Ovary (tissue), 9 donors: ENCODE data around the gene SDCCAG8. TPM values are rescaled to one million over a fixed set of nuclear protein-coding genes. Genes with fewer than 3 reads are reported as not detected.

Source experiments
- DNase-seq, 5 donors: peaks; one replicate each; pipeline ENCODE4 v3.0.0-alpha.2; 2019 to 2020
- H3K27ac ChIP-seq, 2 donors: fragments of 200-600 bp; one replicate each; pipeline versions ENCODE4 v1.5.1 to v1.8.0; 2019 to 2022
- H3K27me3 ChIP-seq: fragments of 200-600 bp; one replicate; pipeline ENCODE4 v1.8.0; 2022
- H3K36me3 ChIP-seq: fragments of 200-600 bp; sonication (generic); one replicate; pipeline ENCODE4 v1.5.1; 2019
- H3K4me1 ChIP-seq: one replicate; pipeline ENCODE4 v1.8.1; 2013; ENCODE audit warnings: mild to moderate bottlenecking, moderate library complexity; ENCODE audit not compliant: insufficient read depth
- H3K4me3 ChIP-seq: fragments of 200-600 bp; sonication (generic); one replicate; pipeline ENCODE4 v1.5.1; 2017
- H3K9me3 ChIP-seq, 2 donors: fragments of 200-600 bp in 1 of 2; sonication (generic) in 1 of 2; one replicate each; pipeline versions ENCODE4 v1.5.1 to v1.8.1; 2013 to 2019; ENCODE audit warnings: mild to moderate bottlenecking in 1 of 2, moderate library complexity in 1 of 2
- EP300 ChIP-seq: sonication (generic); formaldehyde crosslinking; IDR thresholded peaks from one replicate; pipeline ENCODE4 v1.6.1; 2017; ENCODE audit warnings: antibody characterized with exemption
- POLR2A ChIP-seq: fragments of 450-650 bp; IDR thresholded peaks from one replicate; pipeline ENCODE4 v1.6.1; 2017; ENCODE audit warnings: antibody characterized with exemption, mild to moderate bottlenecking, moderate library complexity
- WGBS, 3 donors: extraction: QIAGEN DNeasy Blood & Tissue Kit in 1 of 3; methylation state at CpG; one replicate each; pipeline versions ENCODE4 v1.1.5 to v1.1.7; 2013 to 2017; 5-methylcytosine and 5-hydroxymethylcytosine counted together
- intact Hi-C, 4 donors: fragments of 100-400 bp; cut with DNase I; formaldehyde crosslinking; loops; one replicate each; pipeline versions ENCODE4 v1.11.0 to v1.15.1; 2022 to 2023
- polyA plus RNA-seq, 2 donors: library from polyadenylated mRNA; stranded (reverse); fragments of 200-250 nt in 1 of 2; fragments of 350-450 nt in 1 of 2; fragmentation: Illumina TruSeq in 1 of 2; extraction: RNeasy Lipid Tissue Mini Kit (QIAGEN cat#74804) in 1 of 2; gene quantifications; one replicate each; pipeline ENCODE4 v1.2.3, GENCODE V29; 2013 to 2014
- total RNA-seq, 7 donors: library from RNA; depleted of rRNA in 2 of 7; stranded (reverse); fragments of >200 nt in 2 of 7; fragmentation: NEBNext Ultra II Directional in 3 of 7; extraction: Animal tissue kit (Norgen Biotek cat#: 25700) in 3 of 7; gene quantifications; one replicate each; pipeline versions ENCODE4 v1.1.0 to v1.2.4, GENCODE V29; 2016 to 2023
- TF ChIP-seq, protein P1 (sequence below), 3 donors: fragments of 450-650 bp in 2 of 3; fragments of 200-600 bp in 1 of 3; IDR thresholded peaks; one replicate each; pipeline versions ENCODE4 v1.5.1 to v1.8.0; 2016 to 2022; ENCODE audit warnings: antibody characterized with exemption in 3 of 3, mild to moderate bottlenecking in 1 of 3
- donor health status: DM: no; HTN: no; CAD: no; lungs with moderate emphysema.
- donor health status: DM: no; HTN: no; CAD: no.
- donor health status: Bipolar disorder and iron deficiency.
- donor health status: DM: yes; HTN: yes; CAD: no.
- donor health status: DM: no; HTN: no; CAD: no.
- donor health status: DM: yes; HTN: yes; CAD: no.

Gene SDCCAG8
- total and polyA plus RNA-seq, 9 donors = 19.8 to 45.9 (median 30.6) TPM

DNA sequence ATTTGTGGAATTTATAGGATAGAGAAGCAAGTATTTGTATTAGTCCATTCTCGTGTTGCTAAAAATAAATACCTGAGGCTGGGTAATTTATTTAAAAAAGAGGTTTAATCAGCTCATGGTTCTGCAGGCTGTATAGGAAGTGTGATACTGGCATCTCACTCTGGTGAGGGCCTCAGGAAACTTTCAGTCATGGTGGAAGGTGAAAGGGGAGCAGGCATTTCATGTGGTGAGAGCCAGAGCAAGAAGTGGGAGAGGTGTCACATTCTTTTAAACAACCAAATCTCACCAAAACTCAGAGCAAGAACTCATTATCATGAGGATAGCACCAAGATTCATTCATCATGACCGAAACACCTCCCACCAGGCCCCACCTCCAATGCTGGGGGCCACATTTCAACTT, 18.1 kb downstream of the SDCCAG8 start:
- no peaks in the 10 kb centered on the region for H3K27me3 ChIP-seq

DNA sequence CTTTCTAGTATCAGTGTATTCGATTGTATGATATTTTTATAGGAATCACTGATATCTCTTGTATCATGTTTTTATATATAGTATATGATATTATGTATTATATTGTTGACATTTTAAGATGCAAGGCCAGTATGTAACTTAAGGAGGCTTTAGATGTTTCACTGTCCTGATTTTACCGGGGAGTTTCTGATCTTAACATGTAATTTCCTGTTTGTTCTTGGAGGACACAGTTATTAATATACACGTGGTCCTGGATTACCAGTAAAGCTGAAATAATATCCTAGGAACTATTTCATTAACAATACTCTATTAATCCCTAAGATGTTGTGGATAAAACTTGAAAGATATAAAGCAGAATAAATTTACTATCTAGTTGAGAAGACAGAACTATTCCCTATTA, 19.5 kb downstream of the SDCCAG8 start:
- Histone ChIP-seq H3K36me3 (no peaks in the 10 kb centered on the region), H3K4me1 (no peaks in the 10 kb centered on the region)
- WGBS, 3 donors = 86 to 88% (median 88%) methylated on average over 3 of the region's 3 CpGs

More for the DNA sequence above, 18.1 kb downstream of the SDCCAG8 start:
- H3K4me3 ChIP-seq = no peak overlapping the region
- no peak for DNase-seq
- no peaks in the 10 kb centered on the region for H3K9me3 ChIP-seq
- H3K36me3 ChIP-seq = no peaks in the 10 kb centered on the region
- 64 to 74% (median 69%) methylated on average over 2 of the region's 2 CpGs for WGBS, 3 donors
- TF ChIP-seq POLR2A (no peak), EP300 (no peak)
- TF ChIP-seq, protein P1, sequence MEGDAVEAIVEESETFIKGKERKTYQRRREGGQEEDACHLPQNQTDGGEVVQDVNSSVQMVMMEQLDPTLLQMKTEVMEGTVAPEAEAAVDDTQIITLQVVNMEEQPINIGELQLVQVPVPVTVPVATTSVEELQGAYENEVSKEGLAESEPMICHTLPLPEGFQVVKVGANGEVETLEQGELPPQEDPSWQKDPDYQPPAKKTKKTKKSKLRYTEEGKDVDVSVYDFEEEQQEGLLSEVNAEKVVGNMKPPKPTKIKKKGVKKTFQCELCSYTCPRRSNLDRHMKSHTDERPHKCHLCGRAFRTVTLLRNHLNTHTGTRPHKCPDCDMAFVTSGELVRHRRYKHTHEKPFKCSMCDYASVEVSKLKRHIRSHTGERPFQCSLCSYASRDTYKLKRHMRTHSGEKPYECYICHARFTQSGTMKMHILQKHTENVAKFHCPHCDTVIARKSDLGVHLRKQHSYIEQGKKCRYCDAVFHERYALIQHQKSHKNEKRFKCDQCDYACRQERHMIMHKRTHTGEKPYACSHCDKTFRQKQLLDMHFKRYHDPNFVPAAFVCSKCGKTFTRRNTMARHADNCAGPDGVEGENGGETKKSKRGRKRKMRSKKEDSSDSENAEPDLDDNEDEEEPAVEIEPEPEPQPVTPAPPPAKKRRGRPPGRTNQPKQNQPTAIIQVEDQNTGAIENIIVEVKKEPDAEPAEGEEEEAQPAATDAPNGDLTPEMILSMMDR (IDR thresholded peaks at IDR 0.05) = no peak
- intact Hi-C loops = no loop called here
- no peaks in the 10 kb centered on the region for H3K4me1 ChIP-seq
- no peak overlapping the region for H3K27ac ChIP-seq

DNA sequence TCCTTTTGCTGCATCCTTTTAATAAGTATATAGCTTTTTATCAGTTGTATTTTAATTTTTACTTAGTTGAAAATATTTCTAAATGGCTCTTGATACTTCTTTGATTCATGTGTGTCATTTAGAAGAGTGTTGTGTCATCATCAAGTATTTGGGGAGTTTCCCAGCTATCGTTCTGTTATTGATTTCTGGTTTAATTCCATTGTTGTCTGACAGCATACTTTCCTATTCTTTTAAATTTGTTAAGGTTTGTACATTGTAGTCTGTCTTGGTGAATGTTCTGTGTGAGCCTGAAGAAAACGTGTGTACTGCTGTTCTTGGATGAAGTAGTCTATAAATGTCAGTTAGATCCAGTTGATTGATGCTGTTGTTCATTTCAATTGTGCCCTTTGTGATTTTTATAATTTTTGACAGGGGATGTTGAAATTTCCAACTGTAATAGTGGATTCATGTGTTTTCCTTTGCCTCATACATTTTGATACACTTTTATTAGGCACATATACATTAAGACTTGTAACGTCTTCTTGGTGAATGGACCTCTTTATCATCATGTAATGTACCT, 24.8 kb downstream of the SDCCAG8 start:
- H3K4me1 ChIP-seq = no peaks in the 10 kb centered on the region
- 82 to 85% (median 84%) methylated on average over 3 of the region's 3 CpGs for WGBS, 3 donors
- TF ChIP-seq POLR2A (no peak), EP300 (no peak)
- TF ChIP-seq, protein P1 (IDR thresholded peaks at IDR 0.05) = no peak
- no peaks in the 10 kb centered on the region for H3K9me3 ChIP-seq
- intact Hi-C loops = no loop called here
- H3K4me3 ChIP-seq = no peak overlapping the region
- H3K27ac ChIP-seq = no peak overlapping the region
- H3K36me3 ChIP-seq = no peaks in the 10 kb centered on the region
- no peak for DNase-seq
- H3K27me3 ChIP-seq = no peaks in the 10 kb centered on the region

More for the DNA sequence above, 19.5 kb downstream of the SDCCAG8 start:
- H3K27ac ChIP-seq = no peak overlapping the region
- DNase-seq = no peak
- H3K9me3 ChIP-seq = no peaks in the 10 kb centered on the region
- intact Hi-C loops = no loop called here
- H3K4me3 ChIP-seq = no peak overlapping the region
- TF ChIP-seq EP300 (no peak), POLR2A (no peak)
- TF ChIP-seq, protein P1 (IDR thresholded peaks at IDR 0.05) = no peak
- H3K27me3 ChIP-seq = no peaks in the 10 kb centered on the region

DNA sequence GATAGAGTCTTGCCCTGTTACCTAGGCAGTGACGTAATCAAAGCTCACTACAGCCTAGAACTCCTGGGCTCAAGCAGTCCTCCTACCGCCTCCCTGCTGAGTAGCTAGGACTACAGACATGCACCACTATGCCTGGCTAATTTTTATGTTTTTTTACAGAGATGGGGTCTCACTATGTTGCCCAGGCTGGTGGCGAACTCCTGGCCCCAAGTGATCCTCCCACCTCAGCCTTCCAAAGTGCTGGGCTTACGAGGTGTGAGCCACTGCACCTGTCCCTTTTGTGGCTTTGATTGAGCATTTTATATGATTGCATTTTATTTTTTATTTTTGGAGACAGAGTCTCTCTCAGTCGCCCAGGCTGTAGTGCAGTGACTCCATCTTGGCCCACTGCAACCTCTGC, 25.8 kb downstream of the SDCCAG8 start:
- Histone ChIP-seq H3K9me3 (no peaks in the 10 kb centered on the region), H3K27me3 (no peaks in the 10 kb centered on the region), H3K36me3 (no peaks in the 10 kb centered on the region), H3K4me1 (no peaks in the 10 kb centered on the region), H3K27ac (no peak overlapping the region), H3K4me3 (no peak overlapping the region)
- intact Hi-C loops = no loop called here
- no peak for DNase-seq
- WGBS, 3 donors = 97 to 98% (median 98%) methylated on average over 5 of the region's 5 CpGs
- TF ChIP-seq, protein P1 (IDR thresholded peaks at IDR 0.05) = no peak
- no peak for TF ChIP-seq EP300
